AG10803 (cell line): ENCODE results near the gene ATP6AP2.
"Not testable (repeated sequence)": the region's sequence is repeated elsewhere in the genome, so short reads cannot be mapped to it uniquely, and the experiment has no call there.

Experiments
- DNase-seq: peaks from one replicate; pipeline ENCODE4 v3.0.0; 2010; ENCODE audit warnings: low read depth
- H3K4me3 ChIP-seq: 2 replicates; pipeline ENCODE4 v1.5.1; 2011; ENCODE audit warnings: mild to moderate bottlenecking, low read length, control low read depth
- CTCF ChIP-seq: conservative IDR thresholded peaks from 2 replicates; pipeline ENCODE4 v1.5.1; 2011; ENCODE audit warnings: mild to moderate bottlenecking, low read length, control low read depth, inconsistent platforms

Gene ATP6AP2

DNA sequence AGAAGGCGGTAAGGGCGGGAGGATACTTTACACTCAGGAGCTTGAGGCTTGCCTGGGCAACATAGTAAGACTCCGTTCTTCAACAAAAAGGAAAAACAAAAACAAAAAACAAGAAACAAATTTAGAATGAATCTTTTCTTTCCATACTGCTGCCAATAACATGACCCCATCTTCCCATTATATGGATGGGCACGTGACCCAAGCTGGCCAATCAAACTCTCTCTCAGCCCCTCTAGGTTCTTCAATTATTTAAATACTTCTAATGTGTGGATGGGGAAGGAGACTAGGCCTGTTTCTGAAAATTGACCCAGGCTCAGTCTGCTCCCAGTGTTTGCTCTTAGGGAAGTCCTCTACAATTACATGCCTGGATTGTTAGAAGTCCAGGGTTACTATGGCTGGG is 22.2 kb upstream of the ATP6AP2 start:
- H3K4me3 ChIP-seq = no peak overlapping the region
- TF ChIP-seq CTCF = no peak
- DNase-seq = no peak

GRCh38 chrX:40563784-40564183 is 17.0 kb upstream of the ATP6AP2 start:
- H3K4me3 ChIP-seq = no peak overlapping the region
- DNase-seq = no peak
- no peak for TF ChIP-seq CTCF

GRCh38 chrX:40564447-40564846 is 16.3 kb upstream of the ATP6AP2 start:
- DNase-seq = no peak
- no peak for TF ChIP-seq CTCF

GRCh38 chrX:40570346-40571093 is 10.2 kb upstream of the ATP6AP2 start:
- H3K4me3 ChIP-seq = no peak overlapping the region
- DNase-seq = no peak
- TF ChIP-seq CTCF = no peak

More at GRCh38 chrX:40564447-40564846, 16.3 kb upstream of the ATP6AP2 start:
- no peak overlapping the region for H3K4me3 ChIP-seq

- not testable (repeated sequence) for DNase-seq
Measured at GRCh38 chrX:40571164-40571563, 9.6 kb upstream of the ATP6AP2 start.

DNA sequence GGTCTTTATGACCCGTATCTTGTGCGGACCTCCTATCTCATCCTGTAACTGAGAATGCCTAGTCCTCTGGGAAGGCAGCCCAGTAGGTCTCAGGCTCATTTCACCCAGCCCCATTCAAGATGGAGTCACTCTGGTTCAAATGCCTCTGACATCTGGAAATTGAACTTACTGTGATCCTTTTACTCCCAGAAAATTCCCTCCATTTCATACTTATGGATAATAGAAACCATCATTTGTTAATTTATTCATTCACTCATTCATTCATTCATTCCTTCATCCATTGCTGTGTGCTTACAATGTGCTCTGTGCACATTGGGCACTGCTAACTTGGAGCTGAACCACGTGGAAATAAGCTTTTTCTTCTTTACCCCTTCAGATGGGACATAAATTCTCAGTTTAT is 9.2 kb upstream of the ATP6AP2 start:
- no peak for TF ChIP-seq CTCF
- H3K4me3 ChIP-seq = no peak overlapping the region
- DNase-seq = no peak

More at GRCh38 chrX:40571164-40571563, 9.6 kb upstream of the ATP6AP2 start:
- not testable (repeated sequence) for H3K4me3 ChIP-seq

GRCh38 chrX:40573763-40574162 is 7.0 kb upstream of the ATP6AP2 start:
- H3K4me3 ChIP-seq = no peak overlapping the region
- peak; percentile 3 for DNase-seq
- TF ChIP-seq CTCF = peak; percentile 65

- not testable (repeated sequence) for H3K4me3 ChIP-seq
- DNase-seq = peak; percentile 22
Measured at GRCh38 chrX:40575411-40575810, 5.4 kb upstream of the ATP6AP2 start.
